K562 (cell line): ENCODE measurements around the gene EFS. TPM values are rescaled to one million over a fixed set of nuclear protein-coding genes. Genes with fewer than 3 reads are reported as not detected.

Experiments used
- ATAC-seq: fragments of 200-7000 bp; cut with Tn5 transposase; 3 replicates; pipeline ENCODE4 v1.9.1; 2020; ENCODE audit warnings: moderate library complexity
- BruUV-seq: library from RNA; stranded (reverse); fragments of 400-500 nt; replicated peaks from 2 replicates; lab custom pipeline; 2021; lab: Mats Ljungman, UMichigan
- CTCF ChIA-PET: fragments of 300-600 bp; formaldehyde crosslinking; extraction: SDS; loops from one replicate; lab custom pipeline; 2021; ENCODE audit warnings: low intra/inter-chr PET ratio; lab: Yijun Ruan, JAX
- POLR2A ChIA-PET: fragments of 300-600, 350-650 bp; sonication (Branson Sonifier 250); formaldehyde crosslinking; extraction: SDS; loops from one replicate; lab custom pipeline; 2021; ENCODE audit warnings: antibody characterized with exemption, inconsistent platforms; lab: Yijun Ruan, JAX
- DNase-seq, 4 experiments: peaks; one replicate each; pipeline versions ENCODE4 v3.0.0 to v3.0.0-alpha.2; 2011 to 2018; ENCODE audit warnings: low spot score in 3 of 4, mixed read lengths in 3 of 4; ENCODE audit errors: extremely low read depth in 1 of 4
- FAIRE-seq: peaks from 2 replicates; lab custom pipeline; 2011; peaks lifted over from hg19 to GRCh38; lab: Jason Lieb, UNC
- H2AFZ ChIP-seq: 2 replicates; pipeline ENCODE4 v1.6.0; 2011; ENCODE audit warnings: low read depth, low read length, control low read depth, inconsistent platforms
- H3K27ac ChIP-seq: fragments of 200-600 bp; 3 replicates; pipeline ENCODE4 v1.8.0; 2011; ENCODE audit warnings: low read depth, mild to moderate bottlenecking, control low read depth, inconsistent platforms, low read length, moderate library complexity, mixed read lengths; ENCODE audit errors: extremely low read depth
- H3K27me3 ChIP-seq, 2 experiments: fragments of 300-600 bp in 1 of 2; 2 replicates in 1 of 2; 3 replicates in 1 of 2; pipeline versions ENCODE4 v1.6.0 to v1.8.0; 2011; ENCODE audit warnings: inconsistent platforms in 2 of 2, low read length in 2 of 2, mild to moderate bottlenecking in 1 of 2, mixed read lengths in 1 of 2, moderate library complexity in 1 of 2; ENCODE audit not compliant: control insufficient read depth in 2 of 2, insufficient read depth in 2 of 2
- H3K36me3 ChIP-seq: fragments of 300-600 bp; 3 replicates; pipeline ENCODE4 v1.8.0; 2011; ENCODE audit warnings: mild to moderate bottlenecking, low read length, inconsistent platforms; ENCODE audit not compliant: control insufficient read depth, insufficient read depth
- H3K4me1 ChIP-seq, 2 experiments: fragments of 200-600 bp in 1 of 2; replicated peaks in 1 of 2; 2 replicates in 1 of 2; 3 replicates in 1 of 2; pipeline versions ENCODE4 v1.5.1 to v1.8.0; 2011; ENCODE audit warnings: inconsistent platforms in 2 of 2, low read length in 2 of 2, mild to moderate bottlenecking in 1 of 2, mixed read lengths in 1 of 2, moderate library complexity in 1 of 2; ENCODE audit not compliant: control insufficient read depth in 2 of 2, insufficient read depth in 2 of 2
- H3K4me2 ChIP-seq: 2 replicates; pipeline ENCODE4 v1.6.1; 2011; ENCODE audit warnings: low read length, control low read depth, inconsistent platforms, mixed read lengths; ENCODE audit not compliant: insufficient read depth
- H3K4me3 ChIP-seq: fragments of 200-600 bp; sonication (generic), shearing (Covaris generic); 2 replicates; pipeline ENCODE4 v1.5.1; 2016; ENCODE audit warnings: control low read depth, inconsistent platforms
- H3K79me2 ChIP-seq: fragments of 200-600 bp; 3 replicates; pipeline ENCODE4 v1.8.0; 2011; ENCODE audit warnings: low read length, inconsistent platforms; ENCODE audit not compliant: control insufficient read depth, insufficient read depth
- H3K9ac ChIP-seq, 2 experiments: 2 replicates each; pipeline versions ENCODE4 v1.6.0 to v1.6.1; 2011; ENCODE audit warnings: low read depth in 2 of 2, low read length in 2 of 2, control low read depth in 1 of 2, inconsistent platforms in 1 of 2, mild to moderate bottlenecking in 1 of 2, mixed read lengths in 1 of 2; ENCODE audit not compliant: insufficient read depth in 1 of 2
- H3K9me1 ChIP-seq: one replicate; pipeline ENCODE4 v1.6.0; 2011; ENCODE audit warnings: inconsistent platforms, mild to moderate bottlenecking, low read length, moderate library complexity; ENCODE audit not compliant: control insufficient read depth, insufficient read depth
- H3K9me3 ChIP-seq: replicated peaks from 2 replicates; pipeline ENCODE4 v1.5.1; 2011; ENCODE audit warnings: low read depth, low read length, inconsistent platforms; ENCODE audit not compliant: control insufficient read depth, insufficient read depth
- H4K20me1 ChIP-seq: replicated peaks from 2 replicates; pipeline ENCODE4 v1.6.1; 2011; ENCODE audit warnings: low read length, inconsistent platforms, mixed read lengths; ENCODE audit not compliant: control insufficient read depth, insufficient read depth
- CBX1 ChIP-seq: sonication (generic); IDR thresholded peaks from 2 replicates; pipeline ENCODE4 v1.6.1; 2016; ENCODE audit warnings: antibody characterized with exemption, low read depth, mild to moderate bottlenecking
- DMBX1 ChIP-seq: fragments of 250-450 bp; sonication (Bioruptor Pico); IDR thresholded peaks from 2 replicates; pipeline ENCODE4 v1.8.0; 2022; ENCODE audit warnings: inconsistent platforms, mild to moderate bottlenecking, moderate library complexity, borderline replicate concordance
- GATA2 ChIP-seq: sonication (generic); formaldehyde crosslinking; IDR thresholded peaks from 2 replicates; pipeline ENCODE4 v1.4.0; 2020; ENCODE audit warnings: mild to moderate bottlenecking, missing genetic modification reagents
- RUNX1 ChIP-seq: sonication (generic); IDR thresholded peaks from 2 replicates; pipeline ENCODE4 v1.6.1; 2016; ENCODE audit warnings: antibody characterized with exemption, low read depth
- TCF15 ChIP-seq: fragments of 250-450 bp; sonication (Bioruptor Pico); IDR thresholded peaks from 2 replicates; pipeline ENCODE4 v1.8.0; 2022; ENCODE audit warnings: moderate library complexity, mild to moderate bottlenecking, inconsistent platforms
- WGBS: fragments of 100-300 bp; shearing (Covaris generic); methylation state at CpG from one replicate; pipeline ENCODE4 v1.1.6; 2016; ENCODE audit warnings: low coverage, mixed read lengths; ENCODE audit not compliant: insufficient coverage; ENCODE audit errors: missing lambda C conversion rate; 5-methylcytosine and 5-hydroxymethylcytosine counted together
- in situ Hi-C: fragments of 300-500 bp; cut with MboI; formaldehyde crosslinking; loops from 4 replicates; pipeline ENCODE4 v1.15.0; 2018; ENCODE audit warnings: inconsistent platforms, mixed read lengths
- intact Hi-C: fragments of 100-400 bp; cut with micrococcal nuclease; formaldehyde crosslinking; loops from 2 replicates; pipeline ENCODE4 v1.14.2; 2022
- polyA plus RNA-seq, 8 experiments: library from polyadenylated mRNA; depleted of rRNA in 4 of 8; stranded (reverse) in 5 of 8; unstranded in 3 of 8; fragments of >200 nt; fragmentation: Nextera tagmentation in 2 of 8; fragmentation: Illumina TruSeq in 1 of 8; extraction: Ambion mirVana in 2 of 8; extraction: Trizol in 1 of 8; gene quantifications; 2 replicates each; pipeline versions ENCODE4 v1.2.1 to v1.2.3, GENCODE V29; 2011 to 2014; ENCODE audit warnings: inconsistent platforms in 1 of 8, missing spikeins in 1 of 8
- total RNA-seq, 7 experiments: library from RNA; depleted of rRNA in 6 of 7; stranded (reverse); fragments of >200 nt in 6 of 7; fragmentation: Illumina TruSeq in 2 of 7; extraction: Trizol in 2 of 7; gene quantifications; 2 replicates each; pipeline versions ENCODE4 v1.2.1 to v1.2.3, GENCODE V29; 2011 to 2021; ENCODE audit warnings: low replicate concordance in 1 of 7

Gene EFS
- total and polyA plus RNA-seq, 9 of the 15 experiments (the other 6 are each of a cell fraction or from before 2014, with no cell fraction given), result 0.01 to 0.03 TPM; not detected in 7

GRCh38 chr14:23401291-23401690, 36.3 kb upstream of the EFS start:
- peaks cover 11 to 64% of the 10 kb centered on the region in 2 experiments; a peak in 4 of 5 replicates for H3K27me3 ChIP-seq
- H3K36me3 ChIP-seq, result no peaks in the 10 kb centered on the region
- no peak for FAIRE-seq
- ChIA-PET POLR2A (no interaction called here), CTCF (no interaction called here)
- WGBS, result 5% methylated on average over 4 of the region's 4 CpGs
- H4K20me1 ChIP-seq, result no peaks in the 10 kb centered on the region
- H3K79me2 ChIP-seq, result no peaks in the 10 kb centered on the region
- ATAC-seq, result no peak
- DNase-seq, result no peak
- no peaks in the 10 kb centered on the region for H3K9me1 ChIP-seq
- H2AFZ ChIP-seq, result no peak overlapping the region
- BruUV-seq, result no TSS peak
- no peak overlapping the region for H3K9ac ChIP-seq
- no peak overlapping the region for H3K27ac ChIP-seq
- peaks cover 0 to 6% of the 10 kb centered on the region in 2 experiments; a peak in 2 of 5 replicates for H3K4me1 ChIP-seq
- TF ChIP-seq RUNX1 (no peak), CBX1 (no peak), TCF15 (CRISPR knock-in tag) (no peak), GATA2 (CRISPR knock-in tag) (no peak), DMBX1 (CRISPR knock-in tag) (no peak)
- no peaks in the 10 kb centered on the region for H3K9me3 ChIP-seq
- H3K4me2 ChIP-seq, result no peak overlapping the region
- no peak overlapping the region for H3K4me3 ChIP-seq
- intact Hi-C loops, result no loop called here
- in situ Hi-C loops, result no loop called here
